GM19452 (cell line): ENCODE results near the gene RNF220.

Experiments
- ATAC-seq: cut with Tn5 transposase; IDR thresholded peaks from one replicate; pipeline ENCODE4 v1.9.1; 2021; ENCODE audit not compliant: unreplicated experiment

RNF220 gene

DNA sequence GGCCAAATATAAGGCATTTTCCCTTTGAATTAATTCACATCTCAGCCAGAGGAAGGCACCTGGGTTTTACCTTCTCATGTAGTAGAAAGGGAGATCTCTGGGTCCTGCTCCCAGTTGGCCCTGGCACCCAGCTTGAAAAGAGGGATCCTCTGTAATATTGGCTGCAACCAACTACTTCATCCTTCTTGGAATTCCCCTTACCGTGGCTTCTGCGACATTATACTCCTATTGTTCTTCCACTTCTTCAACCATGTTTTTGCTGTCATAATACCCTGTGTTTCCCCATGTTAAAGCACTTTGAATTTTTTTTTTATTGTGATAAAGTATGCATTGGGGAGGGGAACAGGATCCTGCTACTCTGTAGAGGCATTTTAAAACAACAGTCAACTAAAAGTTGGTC is 26.8 kb downstream of the RNF220 start:
- ATAC-seq: no peak

DNA sequence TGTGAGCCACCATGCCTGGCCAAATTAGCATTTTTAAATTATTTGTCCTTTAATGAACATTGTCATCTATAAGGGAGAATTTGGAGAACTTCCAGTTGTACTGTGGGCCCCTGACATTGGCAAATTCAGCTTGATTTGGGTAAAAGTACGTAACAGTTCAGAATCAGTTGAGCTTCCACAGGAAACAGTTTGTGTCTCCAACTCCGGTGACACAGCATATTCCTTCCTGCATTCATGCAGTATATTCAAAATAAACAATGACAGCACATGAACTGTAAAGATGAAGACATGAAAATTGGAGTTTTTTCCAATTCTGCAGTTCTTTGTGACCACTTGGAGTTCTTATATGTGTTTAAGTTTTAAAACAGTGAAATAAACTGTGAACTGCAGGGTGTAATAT is 28.2 kb downstream of the RNF220 start:
- no peak for ATAC-seq

DNA sequence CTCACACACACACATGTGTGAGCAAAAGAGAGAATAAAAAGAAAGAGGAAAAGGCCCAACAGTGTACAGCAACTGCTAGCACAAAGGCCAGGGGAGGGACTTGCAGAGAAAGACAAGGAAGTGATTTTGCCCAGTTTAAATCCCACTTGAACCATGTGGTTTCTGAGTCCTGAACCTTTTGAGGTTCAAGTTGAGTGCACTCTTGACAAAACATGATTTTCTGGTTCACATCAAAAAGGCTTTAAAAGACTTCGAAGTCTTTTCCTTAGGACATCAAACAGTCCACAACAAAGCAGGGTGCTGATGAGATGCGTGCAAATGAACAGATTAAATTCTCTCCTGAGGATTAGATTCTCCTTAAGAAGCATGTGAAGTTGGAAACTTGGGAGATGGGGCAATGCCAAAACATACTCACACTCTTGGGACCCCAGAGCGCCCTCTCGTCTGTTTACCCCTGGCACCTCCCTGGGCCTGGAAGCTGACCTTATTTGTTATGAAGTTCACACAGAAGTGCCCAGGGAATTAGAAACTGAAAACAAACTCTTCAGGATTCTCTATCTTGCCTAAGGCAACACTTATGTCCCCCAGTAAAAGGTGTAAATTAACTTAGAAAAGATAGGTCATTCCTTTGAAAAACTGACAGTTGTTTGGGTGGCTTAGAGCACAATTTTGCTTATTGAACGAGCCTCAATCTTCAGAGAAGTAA is 31.5 kb downstream of the RNF220 start:
- no peak for ATAC-seq

DNA sequence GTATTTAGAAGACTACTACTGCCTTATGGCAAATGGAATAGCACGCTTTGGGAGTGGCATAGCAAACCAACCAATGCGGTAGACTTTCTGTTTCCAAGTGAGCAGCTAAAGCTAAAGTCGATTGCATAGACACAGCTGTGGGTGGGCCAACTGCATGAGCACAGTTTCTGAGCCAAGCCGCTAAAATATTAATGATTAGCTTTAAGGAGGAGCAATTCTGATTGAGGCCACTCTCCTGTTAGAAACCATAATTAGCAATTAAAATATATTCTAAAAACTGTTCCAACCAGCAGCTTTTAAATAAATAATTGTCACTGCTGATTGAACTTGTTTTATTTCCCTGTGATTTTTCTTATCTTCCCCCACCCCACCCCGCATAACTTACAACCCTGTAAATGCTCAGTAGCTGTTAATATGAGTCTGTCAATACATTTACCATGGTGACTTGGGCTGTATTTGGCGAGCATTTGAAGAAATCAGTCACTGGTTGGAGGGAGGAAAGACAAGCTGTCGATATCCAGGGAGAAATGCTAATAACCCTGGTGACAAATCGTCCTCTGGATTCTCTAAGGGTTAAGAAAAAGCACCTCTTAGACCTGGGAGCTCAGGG is 32.2 kb downstream of the RNF220 start:
- no peak for ATAC-seq

DNA sequence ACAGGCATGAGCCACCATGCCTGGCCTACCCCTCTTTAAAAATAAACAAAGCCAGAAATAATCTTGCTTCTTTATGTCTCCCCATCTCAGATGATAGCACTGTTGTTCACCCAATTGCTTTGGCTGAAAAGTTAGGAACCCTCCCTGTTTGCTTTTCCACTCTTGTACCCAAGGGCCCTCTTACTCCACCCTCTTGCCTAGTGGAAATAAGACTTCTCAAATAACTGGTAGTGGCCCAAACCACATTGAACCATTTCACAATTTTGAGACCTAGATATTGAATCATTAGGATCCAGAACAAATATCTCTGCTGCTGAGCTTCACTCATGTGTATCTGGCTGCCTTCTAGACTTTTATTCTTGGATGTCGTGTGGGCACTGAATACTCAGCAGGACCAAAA is 37.7 kb downstream of the RNF220 start:
- ATAC-seq: no peak

DNA sequence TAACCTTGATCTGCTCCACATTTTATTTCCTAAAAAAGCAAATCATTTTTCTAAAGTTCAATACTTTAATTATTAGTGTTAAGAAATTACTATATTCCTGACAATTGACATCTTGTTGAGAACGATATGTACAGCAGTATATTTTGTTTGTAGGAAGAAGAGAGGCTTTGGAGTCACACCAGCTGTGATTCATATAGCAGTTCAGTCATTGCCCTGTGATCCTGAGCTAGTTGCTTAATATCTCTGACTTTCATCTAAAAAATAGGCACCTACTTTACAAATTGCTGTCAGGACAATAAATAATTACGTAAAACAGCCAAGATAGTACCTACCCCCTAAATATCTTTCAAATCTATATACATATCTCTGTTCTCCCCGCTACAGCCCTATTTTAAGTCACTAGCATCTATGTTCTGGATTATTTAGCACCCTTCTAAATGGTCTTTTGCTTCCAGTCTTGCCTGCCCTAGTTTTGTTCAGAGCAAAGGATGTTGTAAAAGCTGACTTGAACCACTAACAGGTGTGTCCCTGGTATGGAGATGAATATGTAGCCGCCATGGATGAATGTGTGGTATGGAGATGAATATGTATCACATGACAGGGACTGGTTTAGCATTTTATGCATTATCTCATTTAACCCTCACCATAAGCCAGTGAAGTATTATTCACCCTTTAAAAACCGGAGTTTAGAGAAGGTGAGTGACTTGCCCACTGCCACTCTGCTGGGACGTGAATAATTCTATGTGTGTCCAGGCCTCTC is 42.2 kb downstream of the RNF220 start:
- ATAC-seq: no peak

DNA sequence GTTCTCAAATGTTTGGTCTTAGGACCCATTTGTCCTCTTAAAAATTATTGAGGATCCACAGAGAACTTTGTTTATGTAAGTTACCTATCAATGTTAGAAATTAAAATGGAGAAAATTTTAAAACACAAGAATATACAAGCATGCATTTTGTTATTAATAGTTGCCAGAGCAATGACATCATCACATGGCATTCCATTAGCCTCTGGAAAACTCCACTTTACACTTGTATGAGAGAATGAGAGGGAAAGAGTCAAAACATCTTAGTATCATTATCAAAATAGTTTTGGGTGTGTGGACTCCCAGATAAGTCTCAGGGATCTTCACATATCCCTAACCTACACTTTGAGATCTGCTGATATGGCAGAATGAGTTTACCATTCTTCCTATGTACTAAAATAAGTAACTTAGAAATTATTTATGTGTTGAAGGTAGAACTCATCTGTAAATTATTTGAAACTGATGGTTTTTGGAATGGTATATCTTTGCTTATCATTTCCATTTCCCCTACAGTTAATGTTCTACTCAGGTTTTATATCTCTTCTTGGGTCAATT is 48.8 kb downstream of the RNF220 start:
- no peak for ATAC-seq

DNA sequence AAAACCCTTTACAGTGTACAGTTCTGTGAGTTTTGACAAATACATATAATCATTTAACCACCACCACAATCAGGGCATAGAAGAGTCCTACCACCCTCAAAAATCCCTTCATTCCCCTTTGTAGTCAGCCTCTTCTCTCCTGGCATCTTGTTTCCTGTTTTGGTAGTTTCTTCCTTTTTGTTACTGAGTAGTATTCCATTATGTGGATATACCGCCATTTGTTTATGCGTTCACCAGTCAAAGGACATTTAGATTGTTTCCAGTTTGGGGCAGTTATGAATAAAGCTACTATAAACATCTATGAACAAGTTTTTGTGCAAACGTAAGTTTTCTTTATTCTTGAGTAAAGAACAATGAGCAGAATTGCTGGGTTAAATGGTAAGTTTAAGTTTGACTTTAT is 49.6 kb downstream of the RNF220 start:
- no peak for ATAC-seq

DNA sequence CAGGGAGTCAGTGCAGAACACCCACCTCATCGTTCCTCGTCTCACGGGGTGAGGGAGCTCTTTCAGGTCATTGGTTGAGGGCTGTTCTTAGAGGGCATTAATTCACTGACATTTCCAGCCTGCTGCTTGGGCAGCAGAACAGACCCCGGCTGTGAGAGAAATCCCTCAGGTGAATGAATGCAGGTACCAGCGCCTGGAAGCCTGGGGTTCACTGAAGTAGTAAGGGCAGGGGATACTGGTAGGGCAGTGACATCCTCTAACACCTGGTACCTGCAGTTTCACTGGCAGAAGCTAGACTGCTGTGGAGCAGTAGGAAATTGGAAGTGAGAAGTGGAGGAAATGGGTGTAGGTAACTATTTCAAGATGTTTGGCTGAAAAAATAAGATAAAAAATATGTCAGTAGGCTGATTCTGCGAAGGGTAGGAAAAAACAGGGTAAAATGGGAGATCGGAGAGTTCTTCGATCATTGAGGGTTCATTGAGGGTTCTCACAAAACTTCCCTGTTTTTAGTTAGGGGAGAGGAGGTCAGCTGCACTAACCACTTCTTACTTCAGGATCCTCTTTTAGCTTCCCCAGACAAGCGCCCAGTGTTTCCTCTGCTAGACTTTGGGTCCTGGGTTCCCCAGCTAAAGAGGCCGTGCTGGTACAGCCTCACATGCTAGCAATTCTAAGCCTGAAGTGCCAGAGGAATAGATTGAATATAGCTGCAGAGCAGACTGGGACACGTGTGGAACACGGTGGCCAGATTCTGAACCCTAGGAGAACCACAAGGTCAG is 55.2 kb downstream of the RNF220 start:
- no peak for ATAC-seq

DNA sequence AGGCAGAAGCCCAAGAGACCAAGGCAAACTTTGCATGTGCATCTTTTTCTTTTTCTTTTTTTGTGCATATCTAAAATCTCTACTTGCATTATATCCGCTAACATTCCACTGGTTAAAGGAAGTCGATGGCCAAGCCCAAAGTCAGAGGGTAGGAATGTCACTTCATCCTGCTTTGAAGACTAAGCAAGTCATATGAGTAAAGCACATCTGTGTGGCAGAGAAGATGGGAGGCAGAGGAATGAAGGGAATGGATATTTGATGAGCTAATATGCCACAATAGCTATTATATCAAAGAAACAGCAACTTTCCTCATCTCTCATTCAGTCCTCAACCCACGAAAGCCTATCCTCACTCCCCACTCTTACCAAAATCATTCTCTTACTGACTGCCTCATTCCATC is 59.3 kb downstream of the RNF220 start:
- no peak for ATAC-seq

DNA sequence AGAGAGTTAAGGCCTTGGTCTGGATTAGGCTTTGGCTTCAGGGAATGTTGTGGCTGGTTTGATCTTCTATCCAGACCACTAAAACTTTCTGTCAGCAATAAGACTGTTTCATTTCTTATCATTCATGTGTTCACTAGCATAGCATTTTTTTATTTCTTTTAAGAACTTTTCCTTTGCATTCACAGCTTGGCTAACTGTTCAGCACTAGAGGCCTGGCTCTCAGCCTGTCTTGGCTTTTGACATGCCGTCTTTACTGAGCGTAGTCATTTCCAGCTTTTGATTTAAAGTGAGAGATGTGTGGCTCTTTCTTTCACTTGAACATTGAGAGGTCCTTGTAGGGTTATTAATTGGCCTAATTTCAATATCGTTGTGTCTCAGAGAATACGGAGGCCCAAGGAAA is 62.5 kb downstream of the RNF220 start:
- no peak for ATAC-seq

DNA sequence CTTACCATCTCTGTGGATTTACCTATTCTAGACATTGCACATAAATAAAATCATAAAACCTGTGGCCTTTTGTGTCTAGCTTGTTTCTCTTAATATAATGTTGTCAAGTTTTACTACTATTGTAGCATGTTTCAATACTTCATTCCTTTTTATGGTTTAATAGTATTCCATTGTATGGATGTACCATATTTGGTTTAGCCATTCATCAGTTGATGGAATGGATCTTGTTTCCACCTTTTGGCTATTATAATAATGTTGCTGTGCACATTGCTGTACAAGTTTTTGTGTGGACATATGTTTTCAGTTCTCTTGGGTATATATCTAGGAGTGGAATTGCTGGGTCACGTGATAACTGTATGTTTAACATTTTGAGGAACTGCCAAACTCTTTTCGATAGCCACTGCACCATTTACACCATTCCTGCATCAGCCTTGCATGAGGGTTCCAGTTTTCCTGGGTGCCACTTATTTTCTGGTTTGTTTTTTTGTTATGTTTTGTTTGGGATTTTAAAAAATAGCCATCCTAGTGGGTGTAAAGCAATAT is 66.9 kb downstream of the RNF220 start:
- no peak for ATAC-seq

DNA sequence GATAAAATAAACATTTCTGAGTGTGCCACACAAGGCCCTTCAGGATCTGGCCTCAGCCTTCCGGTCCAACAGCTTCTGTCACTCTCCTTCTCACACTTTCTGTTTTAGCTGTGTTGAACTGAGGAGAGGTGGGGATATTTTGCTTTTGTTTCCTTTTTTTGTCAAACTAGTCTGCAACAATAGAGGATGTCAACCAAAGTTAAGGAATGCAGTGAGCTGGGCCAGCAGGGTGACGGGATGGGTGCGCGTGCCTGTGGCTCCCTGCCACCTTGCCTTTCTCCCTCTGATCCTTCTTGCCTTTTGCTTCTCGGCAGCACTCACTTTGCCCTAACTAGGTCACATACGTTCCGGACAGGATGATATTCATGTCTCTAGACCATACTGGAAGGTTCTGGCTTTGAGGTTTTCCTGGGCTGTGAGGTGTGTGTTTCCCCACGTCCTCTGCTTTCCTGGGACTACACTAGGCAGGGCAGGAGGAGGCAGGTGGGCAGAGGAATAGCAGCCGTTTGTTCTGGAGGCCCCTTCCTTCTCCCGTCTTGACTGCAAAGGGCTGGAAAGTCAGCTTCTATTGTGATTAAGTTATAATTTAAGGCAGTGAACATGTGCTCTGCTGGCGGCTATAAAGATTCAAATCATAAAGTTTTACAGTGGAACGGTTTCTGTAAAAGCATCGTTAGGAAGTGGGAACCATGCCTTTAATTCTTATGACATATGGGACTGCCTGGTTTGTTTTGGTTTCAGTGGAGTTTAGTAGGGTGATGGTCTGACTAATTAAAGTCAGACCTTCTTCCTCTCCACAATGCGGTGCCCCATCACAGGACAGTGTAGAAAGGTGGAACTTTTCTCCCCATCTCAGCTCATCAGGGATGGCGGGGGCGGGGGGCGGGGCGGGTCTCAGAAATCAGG is 67.8 kb downstream of the RNF220 start:
- no peak for ATAC-seq

DNA sequence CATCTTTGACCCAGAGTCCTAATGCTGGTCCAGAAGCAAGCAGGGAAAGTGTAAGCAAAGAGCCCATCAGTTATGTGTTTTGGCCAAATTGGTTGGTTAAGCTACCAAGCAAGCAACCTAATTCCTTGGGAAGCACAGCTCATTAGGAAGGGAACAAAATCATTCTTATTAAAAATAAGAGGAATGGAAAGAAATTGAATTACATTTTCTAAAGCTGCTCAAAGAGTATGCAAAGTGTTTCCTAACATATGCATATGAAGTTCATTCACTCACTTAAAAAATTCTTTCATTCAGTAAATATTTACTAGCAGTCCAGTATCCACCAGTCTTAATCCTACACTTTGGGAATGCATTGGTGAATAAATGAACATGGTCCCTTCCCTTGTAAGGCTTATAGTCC is 71.8 kb downstream of the RNF220 start:
- ATAC-seq: no peak

DNA sequence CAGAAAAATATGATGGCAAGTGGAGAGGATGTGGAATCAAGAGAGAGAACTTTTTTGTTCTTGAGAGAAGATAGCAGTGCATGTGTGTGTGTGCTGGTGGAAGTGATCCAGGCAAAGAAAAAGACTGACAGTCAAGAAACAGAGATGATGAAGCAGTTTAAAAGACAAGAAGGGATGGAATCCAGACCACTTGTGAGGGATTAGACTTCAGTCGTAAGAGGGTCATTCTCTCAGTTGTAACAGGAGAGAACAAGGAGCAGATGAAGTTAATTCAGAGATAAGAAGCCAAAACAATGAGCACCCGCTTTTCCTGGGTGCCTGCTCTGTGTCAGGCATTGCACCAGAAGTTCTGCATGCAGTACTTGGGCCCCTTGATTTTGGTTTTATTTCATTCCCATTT is 76.6 kb downstream of the RNF220 start:
- ATAC-seq: no peak

DNA sequence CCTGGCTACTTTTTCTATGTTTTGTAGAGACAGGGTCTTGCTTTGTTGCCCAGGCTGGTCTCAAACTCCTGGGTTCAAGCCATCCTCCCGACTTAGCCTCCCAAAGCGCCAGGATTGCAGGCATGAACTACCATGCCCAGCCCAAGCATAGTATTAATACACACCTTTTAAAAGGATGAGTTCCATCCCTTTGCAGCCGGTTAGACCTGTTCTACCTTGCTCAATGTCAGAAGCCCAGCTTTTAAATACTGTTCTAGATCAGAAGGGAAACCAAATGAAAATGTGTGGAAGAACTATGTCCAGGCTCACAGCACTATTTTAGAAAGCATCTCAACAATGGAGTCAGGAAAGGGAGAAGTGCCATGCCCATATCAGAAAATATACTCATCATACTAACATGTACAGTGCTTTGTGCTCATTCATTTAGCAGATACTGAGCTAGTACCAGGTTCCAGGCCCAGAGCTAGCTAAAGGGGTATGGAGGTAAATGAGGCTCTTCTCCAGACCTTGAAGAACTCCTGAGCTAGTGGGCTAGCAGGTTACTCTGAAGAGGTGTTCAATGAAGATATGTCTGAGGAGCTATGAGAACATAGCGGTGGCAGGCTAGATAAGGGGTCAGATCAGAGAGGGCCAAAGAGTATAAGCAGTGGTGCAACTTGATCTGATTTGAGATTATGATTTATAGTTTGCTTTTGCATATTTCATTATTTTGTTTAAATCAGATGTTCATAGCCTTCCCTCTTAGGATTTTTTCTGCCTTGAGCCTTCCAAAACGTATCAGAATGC is 78.2 kb downstream of the RNF220 start:
- no peak for ATAC-seq

DNA sequence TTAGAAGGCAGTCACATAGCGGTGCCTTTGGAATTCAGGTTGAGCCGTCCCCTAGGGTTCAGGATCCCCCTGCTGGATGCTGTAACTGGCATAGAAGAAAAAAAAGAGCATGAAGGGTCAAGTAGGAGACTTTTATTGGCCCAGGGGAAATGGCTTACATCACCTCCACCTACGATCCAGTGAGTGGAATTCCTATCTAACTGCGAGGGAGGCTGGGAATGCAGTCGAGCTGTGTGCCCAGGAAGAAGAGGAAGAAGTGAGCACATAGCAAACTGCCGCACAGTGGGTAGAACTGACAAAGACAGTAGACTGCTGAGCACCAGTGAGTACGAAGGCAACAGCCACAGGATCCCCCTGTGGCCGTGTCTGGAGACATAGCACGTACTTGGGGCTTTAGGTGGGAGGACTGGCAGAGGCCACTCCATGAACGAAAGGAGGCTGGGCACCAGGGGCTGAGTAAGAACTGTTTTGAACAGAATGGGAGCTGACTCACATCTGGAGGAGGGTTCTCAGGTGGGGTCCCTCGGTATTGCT is 79.2 kb downstream of the RNF220 start:
- ATAC-seq: no peak

DNA sequence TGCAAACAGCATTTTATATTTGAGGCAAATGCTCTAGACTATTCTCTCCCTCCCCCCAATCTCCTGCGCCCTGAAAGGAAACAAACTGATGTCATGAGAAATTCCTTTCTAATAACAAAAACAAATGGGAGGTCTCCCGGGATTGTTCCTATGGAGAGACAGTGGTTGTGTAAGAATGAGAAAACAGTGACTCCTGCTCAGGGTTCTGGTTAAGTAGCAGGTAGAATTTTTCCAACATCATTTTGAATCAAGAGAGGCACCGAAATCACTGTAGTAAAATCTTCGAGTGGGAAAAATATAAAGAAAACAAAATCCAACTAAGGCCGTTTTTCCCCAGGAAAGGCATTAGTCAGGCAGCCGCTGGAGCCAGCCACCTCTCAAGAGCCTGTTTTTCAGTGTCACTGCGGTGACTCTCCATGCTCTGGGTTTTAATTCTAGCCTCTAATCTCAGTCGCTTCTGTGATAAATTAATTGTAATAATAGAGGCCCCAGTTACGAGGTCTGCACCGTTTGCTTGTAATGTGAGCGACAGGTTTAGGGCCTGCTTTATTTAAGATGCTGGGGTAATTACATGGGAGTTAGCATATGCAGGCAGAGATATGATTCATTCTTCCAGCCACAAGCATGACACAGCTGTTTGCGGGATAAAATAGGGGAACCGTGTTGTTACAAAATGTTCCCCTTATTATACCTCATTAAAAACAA is 80.3 kb downstream of the RNF220 start:
- ATAC-seq: no peak
